H1 (cell line): ENCODE results near the gene TNNT1. TPM values are rescaled to one million over a fixed set of nuclear protein-coding genes. Genes with fewer than 3 reads are reported as not detected.

ENCODE experiments used
- BCL11A ChIP-seq, 2 experiments: IDR thresholded peaks; one replicate each; pipeline ENCODE4 v1.6.1; 2011; ENCODE audit warnings: low read depth in 2 of 2, low read length in 2 of 2, mild to moderate bottlenecking in 2 of 2
- CBX5 ChIP-seq: fragments of 300-800, 300-1000 bp; sonication (generic); IDR thresholded peaks from 2 replicates; pipeline ENCODE4 v1.7.1; 2016; ENCODE audit warnings: antibody characterized with exemption, low read length, low read depth
- CTBP2 ChIP-seq: IDR thresholded peaks from 2 replicates; pipeline ENCODE4 v1.7.0; 2011; ENCODE audit warnings: borderline replicate concordance, mild to moderate bottlenecking, moderate library complexity, mixed read lengths, low read length; ENCODE audit not compliant: insufficient read depth, insufficient read length
- EGR1 ChIP-seq: IDR thresholded peaks from 2 replicates; pipeline ENCODE4 v1.6.1; 2011; ENCODE audit warnings: low read depth, low read length, borderline replicate concordance
- HDAC2 ChIP-seq, 2 experiments: fragments of 300-600 bp in 1 of 2; sonication (generic) in 1 of 2; IDR thresholded peaks; 2 replicates each; pipeline ENCODE4 v1.6.1; 2011 to 2012; ENCODE audit warnings: low read depth in 2 of 2, low read length in 2 of 2, mild to moderate bottlenecking in 2 of 2, moderate library complexity in 2 of 2, borderline replicate concordance in 1 of 2, inconsistent platforms in 1 of 2
- JUND ChIP-seq: IDR thresholded peaks from 2 replicates; pipeline ENCODE4 v1.6.1; 2011; ENCODE audit warnings: mild to moderate bottlenecking, improper control_type of control experiment, low read length
- KDM4A ChIP-seq: IDR thresholded peaks from one replicate; pipeline ENCODE4 v1.7.1; 2012; ENCODE audit warnings: low read depth, mild to moderate bottlenecking, moderate library complexity, low read length, inconsistent platforms; ENCODE audit not compliant: severe bottlenecking
- NANOG ChIP-seq: IDR thresholded peaks from 2 replicates; pipeline ENCODE4 v1.6.1; 2011; ENCODE audit warnings: low read length, low read depth, mild to moderate bottlenecking, inconsistent platforms; ENCODE audit not compliant: insufficient read depth, poor library complexity, severe bottlenecking
- NRF1 ChIP-seq: IDR thresholded peaks from 2 replicates; pipeline ENCODE4 v1.6.1; 2011; ENCODE audit warnings: mild to moderate bottlenecking, low read depth, low read length, improper control_type of control experiment
- PHF8 ChIP-seq: fragments of 200-600 bp; sonication (generic); conservative IDR thresholded peaks from 2 replicates; pipeline ENCODE4 v1.7.1; 2012; ENCODE audit warnings: low read depth, mild to moderate bottlenecking, inconsistent platforms, low read length, moderate library complexity
- POLR2AphosphoS5 ChIP-seq: IDR thresholded peaks from 2 replicates; pipeline ENCODE4 v1.6.1; 2011; ENCODE audit warnings: low read depth, low read length
- RAD21 ChIP-seq, 2 experiments: IDR thresholded peaks in 1 of 2; conservative IDR thresholded peaks in 1 of 2; 2 replicates each; pipeline ENCODE4 v1.6.1; 2011; ENCODE audit warnings: low read depth in 2 of 2, low read length in 2 of 2, improper control_type of control experiment in 1 of 2, inconsistent platforms in 1 of 2, mild to moderate bottlenecking in 1 of 2, moderate library complexity in 1 of 2
- RNF2 ChIP-seq: fragments of 200-900, 300-1000 bp; sonication (generic); IDR thresholded peaks from 2 replicates; pipeline ENCODE4 v1.7.1; 2016; ENCODE audit warnings: borderline replicate concordance, low read depth, mild to moderate bottlenecking, antibody characterized with exemption, low read length; ENCODE audit not compliant: poor library complexity, severe bottlenecking; ENCODE audit errors: missing control alignments
- SIN3A ChIP-seq, 2 experiments: IDR thresholded peaks in 1 of 2; conservative IDR thresholded peaks in 1 of 2; 2 replicates each; pipeline ENCODE4 v1.6.1; 2011 to 2012; ENCODE audit warnings: low read length in 2 of 2, improper control_type of control experiment in 1 of 2, low read depth in 1 of 2, mild to moderate bottlenecking in 1 of 2
- SIRT6 ChIP-seq: IDR thresholded peaks from one replicate; pipeline ENCODE4 v1.7.1; 2012; ENCODE audit warnings: low read length, inconsistent platforms
- SIX5 ChIP-seq: IDR thresholded peaks from 2 replicates; pipeline ENCODE4 v1.6.1; 2011; ENCODE audit warnings: mild to moderate bottlenecking, low read depth, low read length
- SP2 ChIP-seq: IDR thresholded peaks from 2 replicates; pipeline ENCODE4 v1.6.1; 2012; ENCODE audit warnings: mild to moderate bottlenecking, low read length, inconsistent platforms
- TAF1 ChIP-seq: IDR thresholded peaks from 2 replicates; pipeline ENCODE4 v1.6.1; 2011; ENCODE audit warnings: mild to moderate bottlenecking, low read depth, low read length
- TCF12 ChIP-seq: IDR thresholded peaks from 2 replicates; pipeline ENCODE4 v1.6.1; 2011; ENCODE audit warnings: low read depth, mild to moderate bottlenecking, low read length
- polyA plus RNA-seq, 7 experiments: library from polyadenylated mRNA; depleted of rRNA in 3 of 7; stranded (reverse) in 5 of 7; unstranded in 2 of 7; fragments of >200 nt in 5 of 7; fragments of 200-250 nt in 2 of 7; gene quantifications; 1 replicate in 5 of 7; 2 replicates in 1 of 7; 4 replicates in 1 of 7; pipeline versions ENCODE4 v1.2.1 to v1.2.3, GENCODE V29; 2011 to 2013; ENCODE audit warnings: missing spikeins in 2 of 7, mixed read lengths in 2 of 7
- total RNA-seq: library from RNA; stranded (reverse); fragmentation: NEBNext Ultra II Directional; extraction: Animal tissue kit (Norgen Biotek cat#: 25700); gene quantifications from 2 replicates; pipeline ENCODE4 v1.2.1, GENCODE V29; 2021
- TF ChIP-seq, protein P1 (sequence below): IDR thresholded peaks from 2 replicates; pipeline ENCODE4 v1.6.1; 2011; ENCODE audit warnings: low read length, improper control_type of control experiment

Gene TNNT1
- total and polyA plus RNA-seq, 2 of the 8 experiments (the other 6 are each of a cell fraction or from before 2014, with no cell fraction given) = 69.6 to 107 TPM

GRCh38 chr19:55086730-55087541, 62.1 kb downstream of the TNNT1 start (continued):
- TF ChIP-seq RAD21 (IDR thresholded peaks at IDR 0.05 in 1 of 2, conservative IDR thresholded peaks at IDR 0.05 in 1 of 2; ENCODE audit: low read depth in 2 of 2, low read length in 2 of 2) (no peak), CBX5 (no peak), HDAC2 (IDR thresholded peaks at IDR 0.05; ENCODE audit: borderline replicate concordance in 1 of 2, low read depth in 2 of 2, low read length in 2 of 2) (no peak), TAF1 (peak; percentile 56; the same call in 1 of the 2 replicates), EGR1 (peak; percentile 24; the same call in 1 of the 2 replicates), SIRT6 (no peak), PHF8 (no peak), TCF12 (no peak), RNF2 (no peak), SIN3A (conservative IDR thresholded peaks at IDR 0.05 in 1 of 2, IDR thresholded peaks at IDR 0.05 in 1 of 2; ENCODE audit: low read depth in 1 of 2, low read length in 2 of 2) (no peak), NRF1 (no peak), SIX5 (no peak), CTBP2 (no peak), POLR2AphosphoS5 (peak; percentile 67; the same call in 1 of the 2 replicates), SP2 (no peak), JUND (no peak), BCL11A (IDR thresholded peaks at IDR 0.05; ENCODE audit: low read depth in 2 of 2, low read length in 2 of 2) (no peak), NANOG (no peak), KDM4A (peak; percentile 70)
- TF ChIP-seq, protein P1, sequence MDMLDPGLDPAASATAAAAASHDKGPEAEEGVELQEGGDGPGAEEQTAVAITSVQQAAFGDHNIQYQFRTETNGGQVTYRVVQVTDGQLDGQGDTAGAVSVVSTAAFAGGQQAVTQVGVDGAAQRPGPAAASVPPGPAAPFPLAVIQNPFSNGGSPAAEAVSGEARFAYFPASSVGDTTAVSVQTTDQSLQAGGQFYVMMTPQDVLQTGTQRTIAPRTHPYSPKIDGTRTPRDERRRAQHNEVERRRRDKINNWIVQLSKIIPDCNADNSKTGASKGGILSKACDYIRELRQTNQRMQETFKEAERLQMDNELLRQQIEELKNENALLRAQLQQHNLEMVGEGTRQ = peak; percentile 2; the same call in 1 of the 2 replicates
